GM23338 (cell line): ENCODE measurements around the gene ZDHHC7. TPM values are rescaled to one million over a fixed set of nuclear protein-coding genes. Genes with fewer than 3 reads are reported as not detected.

Source experiments
- ATAC-seq: fragments of 200-7000 bp; cut with Tn5 transposase; 3 replicates; pipeline ENCODE4 v1.9.1; 2020
- DNase-seq: peaks from one replicate; pipeline ENCODE4 v3.0.0-alpha.2; 2015; ENCODE audit warnings: low spot score
- H2AFZ ChIP-seq: fragments of 200-600 bp; sonication (generic); 2 replicates; pipeline ENCODE4 v1.8.0; 2016; ENCODE audit warnings: antibody characterized with exemption, mild to moderate bottlenecking, moderate library complexity
- H3F3A ChIP-seq: fragments of 200-600 bp; sonication (generic); replicated peaks from 2 replicates; pipeline ENCODE4 v1.8.0; 2017; ENCODE audit warnings: antibody characterized with exemption, mixed run types, low read depth
- H3K27ac ChIP-seq: fragments of 200-600 bp; sonication (generic); 2 replicates; pipeline ENCODE4 v1.6.1; 2016; ENCODE audit warnings: low read depth
- H3K27me3 ChIP-seq: fragments of 200-600 bp; sonication (generic); 2 replicates; pipeline ENCODE4 v1.8.0; 2016; ENCODE audit warnings: mild to moderate bottlenecking, mixed run types, moderate library complexity; ENCODE audit not compliant: insufficient read depth
- H3K36me3 ChIP-seq: fragments of 200-600 bp; sonication (generic); 2 replicates; pipeline ENCODE4 v1.8.0; 2016; ENCODE audit warnings: mild to moderate bottlenecking; ENCODE audit not compliant: insufficient read depth
- H3K4me1 ChIP-seq: fragments of 200-600 bp; sonication (generic); 2 replicates; pipeline ENCODE4 v1.8.0; 2016; ENCODE audit warnings: mild to moderate bottlenecking, moderate library complexity; ENCODE audit not compliant: insufficient read depth
- H3K4me2 ChIP-seq: fragments of 200-600 bp; sonication (generic); 2 replicates; pipeline ENCODE4 v1.7.1; 2017; ENCODE audit warnings: mixed run types
- H3K4me3 ChIP-seq: fragments of 200-600 bp; sonication (generic); 2 replicates; pipeline ENCODE4 v1.6.1; 2016; ENCODE audit warnings: mixed run types
- H3K79me2 ChIP-seq: fragments of 200-600 bp; sonication (generic); replicated peaks from 2 replicates; pipeline ENCODE4 v1.8.0; 2017; ENCODE audit warnings: mild to moderate bottlenecking; ENCODE audit not compliant: insufficient read depth
- H3K9me2 ChIP-seq: fragments of 200-600 bp; sonication (generic); 2 replicates; pipeline ENCODE4 v1.8.0; 2017; ENCODE audit not compliant: insufficient read depth
- H4K20me1 ChIP-seq: fragments of 200-600 bp; sonication (generic); replicated peaks from 2 replicates; pipeline ENCODE4 v1.8.0; 2017; ENCODE audit warnings: mild to moderate bottlenecking; ENCODE audit not compliant: insufficient read depth
- H3K27ac Mint-ChIP-seq: 2 replicates; pipeline ENCODE4 v1.8.0; 2020; ENCODE audit warnings: inconsistent platforms, mild to moderate bottlenecking, moderate library complexity, mixed read lengths
- H3K27me3 Mint-ChIP-seq: 3 replicates; pipeline ENCODE4 v1.8.0; 2022; ENCODE audit warnings: low read depth, mild to moderate bottlenecking, moderate library complexity, mixed read lengths, inconsistent platforms; ENCODE audit not compliant: insufficient read depth, poor library complexity
- H3K36me3 Mint-ChIP-seq: 3 replicates; pipeline ENCODE4 v1.8.0; 2021; ENCODE audit warnings: low read depth, mild to moderate bottlenecking, inconsistent platforms, moderate library complexity, mixed read lengths
- H3K4me1 Mint-ChIP-seq: 3 replicates; pipeline ENCODE4 v1.8.0; 2020; ENCODE audit warnings: mild to moderate bottlenecking, inconsistent platforms, mixed read lengths
- H3K4me3 Mint-ChIP-seq: 3 replicates; pipeline ENCODE4 v1.8.0; 2021; ENCODE audit warnings: moderate library complexity, mild to moderate bottlenecking, inconsistent platforms, mixed read lengths
- H3K9me3 Mint-ChIP-seq: 3 replicates; pipeline ENCODE4 v1.8.0; 2020; ENCODE audit warnings: moderate library complexity, mild to moderate bottlenecking, inconsistent platforms, mixed read lengths
- CREB1 ChIP-seq: fragments of 250-450 bp; sonication (Bioruptor Pico); IDR thresholded peaks from 2 replicates; pipeline ENCODE4 v1.5.0; 2020; ENCODE audit warnings: low read depth, mild to moderate bottlenecking, moderate library complexity
- EZH2 ChIP-seq: fragments of 200-600 bp; sonication (generic); IDR thresholded peaks from one replicate; pipeline ENCODE4 v1.8.0; 2017; ENCODE audit warnings: antibody characterized with exemption, mild to moderate bottlenecking, low read depth; ENCODE audit not compliant: unreplicated experiment
- EZH2phosphoT487 ChIP-seq: fragments of 200-600 bp; sonication (generic); IDR thresholded peaks from one replicate; pipeline ENCODE4 v1.8.1; 2018; ENCODE audit warnings: antibody characterized with exemption; ENCODE audit not compliant: unreplicated experiment
- JUNB ChIP-seq: IDR thresholded peaks from one replicate; pipeline ENCODE4 v1.6.1; 2016; ENCODE audit warnings: antibody characterized with exemption; ENCODE audit not compliant: unreplicated experiment
- NANOG ChIP-seq: IDR thresholded peaks from 2 replicates; pipeline ENCODE4 v1.6.1; 2016; ENCODE audit warnings: antibody characterized with exemption, borderline replicate concordance
- POLR2AphosphoS5 ChIP-seq: IDR thresholded peaks from 2 replicates; pipeline ENCODE4 v1.6.1; 2016; ENCODE audit warnings: antibody characterized with exemption, low read depth
- STAT1 ChIP-seq: IDR thresholded peaks from one replicate; pipeline ENCODE4 v1.6.1; 2016; ENCODE audit warnings: antibody characterized with exemption; ENCODE audit not compliant: unreplicated experiment
- ZNF114 ChIP-seq: fragments of 250-450 bp; sonication (Bioruptor Pico); IDR thresholded peaks from 2 replicates; pipeline ENCODE4 v1.5.0; 2020; ENCODE audit warnings: mild to moderate bottlenecking, moderate library complexity
- ZNF331 ChIP-seq: fragments of 250-450 bp; sonication (Bioruptor Pico); IDR thresholded peaks from 2 replicates; pipeline ENCODE4 v1.5.0; 2020; ENCODE audit warnings: low read depth, mild to moderate bottlenecking, moderate library complexity
- polyA plus RNA-seq: library from polyadenylated mRNA; unstranded; fragments of >200 nt; fragmentation: Nextera tagmentation; extraction: Ambion mirVana; gene quantifications from 2 replicates; pipeline ENCODE4 v1.2.1, GENCODE V29; 2016
- total RNA-seq: library from RNA; depleted of rRNA; stranded (reverse); fragments of >200 nt; shearing (Covaris generic); gene quantifications from 2 replicates; pipeline ENCODE4 v1.2.3, GENCODE V29; 2014
- TF ChIP-seq, protein P1 (sequence below): IDR thresholded peaks from one replicate; pipeline ENCODE4 v1.6.1; 2018; ENCODE audit warnings: antibody characterized with exemption; ENCODE audit not compliant: unreplicated experiment
- TF ChIP-seq, protein P2 (sequence below), 2 experiments: fragments of 200-600 bp in 1 of 2; sonication (generic) in 1 of 2; conservative IDR thresholded peaks; 2 replicates each; pipeline versions ENCODE4 v1.5.1 to v1.6.1; 2016 to 2017; ENCODE audit warnings: antibody characterized with exemption in 2 of 2, low read depth in 2 of 2, mild to moderate bottlenecking in 2 of 2, moderate library complexity in 1 of 2
- TF ChIP-seq, protein P3 (sequence below): IDR thresholded peaks from 2 replicates; pipeline ENCODE4 v1.6.1; 2016; ENCODE audit warnings: antibody characterized with exemption
- TF ChIP-seq, protein P4 (sequence below): fragments of 250-450 bp; sonication (Bioruptor Pico); IDR thresholded peaks from 2 replicates; pipeline ENCODE4 v1.5.0; 2020; ENCODE audit warnings: mild to moderate bottlenecking, moderate library complexity

Gene ZDHHC7
- total and polyA plus RNA-seq, 2 experiments from 2014 or later, result 13.1 to 46.1 TPM

DNA sequence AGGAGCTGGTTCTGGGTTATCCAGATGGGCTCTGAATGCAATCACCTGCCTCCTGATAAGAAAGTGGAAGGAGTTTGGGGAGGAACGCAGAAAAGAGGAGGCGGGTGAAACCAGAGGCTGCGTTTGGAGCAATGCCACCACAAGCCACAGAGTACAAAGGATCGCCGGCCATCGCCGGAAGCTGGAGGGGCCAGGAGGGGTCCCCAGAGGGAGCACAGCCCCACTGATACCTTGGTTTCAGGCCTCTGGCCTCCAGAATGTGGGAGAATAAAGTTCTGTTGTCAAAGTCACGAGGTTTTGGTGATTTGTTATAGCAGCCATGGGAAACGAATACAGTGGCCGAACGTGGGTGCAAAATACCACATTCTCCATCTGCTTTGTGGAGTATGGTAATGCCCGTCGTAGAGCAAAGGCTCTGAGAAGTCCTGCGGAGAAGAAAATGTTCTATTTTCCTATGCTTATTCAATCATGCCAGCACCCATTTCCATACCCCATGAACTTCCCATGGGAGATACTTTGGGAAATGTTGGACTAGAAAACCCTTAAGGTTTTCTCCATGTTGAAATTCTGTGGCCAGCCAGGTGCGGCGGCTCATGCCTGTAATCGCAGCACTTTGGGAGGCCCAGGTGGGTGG, 51.4 kb downstream of the ZDHHC7 start:
- ATAC-seq (no peak), DNase-seq (no peak)
- Mint-ChIP-seq H3K9me3 (no peaks in the 10 kb centered on the region), H3K36me3 (no peaks in the 10 kb centered on the region), H3K27me3 (peaks cover 9% of the 10 kb centered on the region), H3K27ac (no peak overlapping the region), H3K4me1 (peaks cover 5% of the 10 kb centered on the region), H3K4me3 (no peak overlapping the region)
- no peaks in the 10 kb centered on the region for H3K36me3 ChIP-seq
- TF ChIP-seq EZH2phosphoT487 (no peak), JUNB (no peak), NANOG (no peak), EZH2 (no peak), POLR2AphosphoS5 (no peak), CREB1 (no peak), ZNF114 (CRISPR knock-in tag) (no peak), ZNF331 (CRISPR knock-in tag) (no peak), STAT1 (no peak)
- TF ChIP-seq, protein P1, sequence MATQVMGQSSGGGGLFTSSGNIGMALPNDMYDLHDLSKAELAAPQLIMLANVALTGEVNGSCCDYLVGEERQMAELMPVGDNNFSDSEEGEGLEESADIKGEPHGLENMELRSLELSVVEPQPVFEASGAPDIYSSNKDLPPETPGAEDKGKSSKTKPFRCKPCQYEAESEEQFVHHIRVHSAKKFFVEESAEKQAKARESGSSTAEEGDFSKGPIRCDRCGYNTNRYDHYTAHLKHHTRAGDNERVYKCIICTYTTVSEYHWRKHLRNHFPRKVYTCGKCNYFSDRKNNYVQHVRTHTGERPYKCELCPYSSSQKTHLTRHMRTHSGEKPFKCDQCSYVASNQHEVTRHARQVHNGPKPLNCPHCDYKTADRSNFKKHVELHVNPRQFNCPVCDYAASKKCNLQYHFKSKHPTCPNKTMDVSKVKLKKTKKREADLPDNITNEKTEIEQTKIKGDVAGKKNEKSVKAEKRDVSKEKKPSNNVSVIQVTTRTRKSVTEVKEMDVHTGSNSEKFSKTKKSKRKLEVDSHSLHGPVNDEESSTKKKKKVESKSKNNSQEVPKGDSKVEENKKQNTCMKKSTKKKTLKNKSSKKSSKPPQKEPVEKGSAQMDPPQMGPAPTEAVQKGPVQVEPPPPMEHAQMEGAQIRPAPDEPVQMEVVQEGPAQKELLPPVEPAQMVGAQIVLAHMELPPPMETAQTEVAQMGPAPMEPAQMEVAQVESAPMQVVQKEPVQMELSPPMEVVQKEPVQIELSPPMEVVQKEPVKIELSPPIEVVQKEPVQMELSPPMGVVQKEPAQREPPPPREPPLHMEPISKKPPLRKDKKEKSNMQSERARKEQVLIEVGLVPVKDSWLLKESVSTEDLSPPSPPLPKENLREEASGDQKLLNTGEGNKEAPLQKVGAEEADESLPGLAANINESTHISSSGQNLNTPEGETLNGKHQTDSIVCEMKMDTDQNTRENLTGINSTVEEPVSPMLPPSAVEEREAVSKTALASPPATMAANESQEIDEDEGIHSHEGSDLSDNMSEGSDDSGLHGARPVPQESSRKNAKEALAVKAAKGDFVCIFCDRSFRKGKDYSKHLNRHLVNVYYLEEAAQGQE, result no peak
- TF ChIP-seq, protein P2, sequence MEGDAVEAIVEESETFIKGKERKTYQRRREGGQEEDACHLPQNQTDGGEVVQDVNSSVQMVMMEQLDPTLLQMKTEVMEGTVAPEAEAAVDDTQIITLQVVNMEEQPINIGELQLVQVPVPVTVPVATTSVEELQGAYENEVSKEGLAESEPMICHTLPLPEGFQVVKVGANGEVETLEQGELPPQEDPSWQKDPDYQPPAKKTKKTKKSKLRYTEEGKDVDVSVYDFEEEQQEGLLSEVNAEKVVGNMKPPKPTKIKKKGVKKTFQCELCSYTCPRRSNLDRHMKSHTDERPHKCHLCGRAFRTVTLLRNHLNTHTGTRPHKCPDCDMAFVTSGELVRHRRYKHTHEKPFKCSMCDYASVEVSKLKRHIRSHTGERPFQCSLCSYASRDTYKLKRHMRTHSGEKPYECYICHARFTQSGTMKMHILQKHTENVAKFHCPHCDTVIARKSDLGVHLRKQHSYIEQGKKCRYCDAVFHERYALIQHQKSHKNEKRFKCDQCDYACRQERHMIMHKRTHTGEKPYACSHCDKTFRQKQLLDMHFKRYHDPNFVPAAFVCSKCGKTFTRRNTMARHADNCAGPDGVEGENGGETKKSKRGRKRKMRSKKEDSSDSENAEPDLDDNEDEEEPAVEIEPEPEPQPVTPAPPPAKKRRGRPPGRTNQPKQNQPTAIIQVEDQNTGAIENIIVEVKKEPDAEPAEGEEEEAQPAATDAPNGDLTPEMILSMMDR (conservative IDR thresholded peaks at IDR 0.05; ENCODE audit: low read depth in 2 of 2), result no peak
- TF ChIP-seq, protein P3, sequence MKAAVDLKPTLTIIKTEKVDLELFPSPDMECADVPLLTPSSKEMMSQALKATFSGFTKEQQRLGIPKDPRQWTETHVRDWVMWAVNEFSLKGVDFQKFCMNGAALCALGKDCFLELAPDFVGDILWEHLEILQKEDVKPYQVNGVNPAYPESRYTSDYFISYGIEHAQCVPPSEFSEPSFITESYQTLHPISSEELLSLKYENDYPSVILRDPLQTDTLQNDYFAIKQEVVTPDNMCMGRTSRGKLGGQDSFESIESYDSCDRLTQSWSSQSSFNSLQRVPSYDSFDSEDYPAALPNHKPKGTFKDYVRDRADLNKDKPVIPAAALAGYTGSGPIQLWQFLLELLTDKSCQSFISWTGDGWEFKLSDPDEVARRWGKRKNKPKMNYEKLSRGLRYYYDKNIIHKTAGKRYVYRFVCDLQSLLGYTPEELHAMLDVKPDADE, result no peak
- TF ChIP-seq, protein P4, sequence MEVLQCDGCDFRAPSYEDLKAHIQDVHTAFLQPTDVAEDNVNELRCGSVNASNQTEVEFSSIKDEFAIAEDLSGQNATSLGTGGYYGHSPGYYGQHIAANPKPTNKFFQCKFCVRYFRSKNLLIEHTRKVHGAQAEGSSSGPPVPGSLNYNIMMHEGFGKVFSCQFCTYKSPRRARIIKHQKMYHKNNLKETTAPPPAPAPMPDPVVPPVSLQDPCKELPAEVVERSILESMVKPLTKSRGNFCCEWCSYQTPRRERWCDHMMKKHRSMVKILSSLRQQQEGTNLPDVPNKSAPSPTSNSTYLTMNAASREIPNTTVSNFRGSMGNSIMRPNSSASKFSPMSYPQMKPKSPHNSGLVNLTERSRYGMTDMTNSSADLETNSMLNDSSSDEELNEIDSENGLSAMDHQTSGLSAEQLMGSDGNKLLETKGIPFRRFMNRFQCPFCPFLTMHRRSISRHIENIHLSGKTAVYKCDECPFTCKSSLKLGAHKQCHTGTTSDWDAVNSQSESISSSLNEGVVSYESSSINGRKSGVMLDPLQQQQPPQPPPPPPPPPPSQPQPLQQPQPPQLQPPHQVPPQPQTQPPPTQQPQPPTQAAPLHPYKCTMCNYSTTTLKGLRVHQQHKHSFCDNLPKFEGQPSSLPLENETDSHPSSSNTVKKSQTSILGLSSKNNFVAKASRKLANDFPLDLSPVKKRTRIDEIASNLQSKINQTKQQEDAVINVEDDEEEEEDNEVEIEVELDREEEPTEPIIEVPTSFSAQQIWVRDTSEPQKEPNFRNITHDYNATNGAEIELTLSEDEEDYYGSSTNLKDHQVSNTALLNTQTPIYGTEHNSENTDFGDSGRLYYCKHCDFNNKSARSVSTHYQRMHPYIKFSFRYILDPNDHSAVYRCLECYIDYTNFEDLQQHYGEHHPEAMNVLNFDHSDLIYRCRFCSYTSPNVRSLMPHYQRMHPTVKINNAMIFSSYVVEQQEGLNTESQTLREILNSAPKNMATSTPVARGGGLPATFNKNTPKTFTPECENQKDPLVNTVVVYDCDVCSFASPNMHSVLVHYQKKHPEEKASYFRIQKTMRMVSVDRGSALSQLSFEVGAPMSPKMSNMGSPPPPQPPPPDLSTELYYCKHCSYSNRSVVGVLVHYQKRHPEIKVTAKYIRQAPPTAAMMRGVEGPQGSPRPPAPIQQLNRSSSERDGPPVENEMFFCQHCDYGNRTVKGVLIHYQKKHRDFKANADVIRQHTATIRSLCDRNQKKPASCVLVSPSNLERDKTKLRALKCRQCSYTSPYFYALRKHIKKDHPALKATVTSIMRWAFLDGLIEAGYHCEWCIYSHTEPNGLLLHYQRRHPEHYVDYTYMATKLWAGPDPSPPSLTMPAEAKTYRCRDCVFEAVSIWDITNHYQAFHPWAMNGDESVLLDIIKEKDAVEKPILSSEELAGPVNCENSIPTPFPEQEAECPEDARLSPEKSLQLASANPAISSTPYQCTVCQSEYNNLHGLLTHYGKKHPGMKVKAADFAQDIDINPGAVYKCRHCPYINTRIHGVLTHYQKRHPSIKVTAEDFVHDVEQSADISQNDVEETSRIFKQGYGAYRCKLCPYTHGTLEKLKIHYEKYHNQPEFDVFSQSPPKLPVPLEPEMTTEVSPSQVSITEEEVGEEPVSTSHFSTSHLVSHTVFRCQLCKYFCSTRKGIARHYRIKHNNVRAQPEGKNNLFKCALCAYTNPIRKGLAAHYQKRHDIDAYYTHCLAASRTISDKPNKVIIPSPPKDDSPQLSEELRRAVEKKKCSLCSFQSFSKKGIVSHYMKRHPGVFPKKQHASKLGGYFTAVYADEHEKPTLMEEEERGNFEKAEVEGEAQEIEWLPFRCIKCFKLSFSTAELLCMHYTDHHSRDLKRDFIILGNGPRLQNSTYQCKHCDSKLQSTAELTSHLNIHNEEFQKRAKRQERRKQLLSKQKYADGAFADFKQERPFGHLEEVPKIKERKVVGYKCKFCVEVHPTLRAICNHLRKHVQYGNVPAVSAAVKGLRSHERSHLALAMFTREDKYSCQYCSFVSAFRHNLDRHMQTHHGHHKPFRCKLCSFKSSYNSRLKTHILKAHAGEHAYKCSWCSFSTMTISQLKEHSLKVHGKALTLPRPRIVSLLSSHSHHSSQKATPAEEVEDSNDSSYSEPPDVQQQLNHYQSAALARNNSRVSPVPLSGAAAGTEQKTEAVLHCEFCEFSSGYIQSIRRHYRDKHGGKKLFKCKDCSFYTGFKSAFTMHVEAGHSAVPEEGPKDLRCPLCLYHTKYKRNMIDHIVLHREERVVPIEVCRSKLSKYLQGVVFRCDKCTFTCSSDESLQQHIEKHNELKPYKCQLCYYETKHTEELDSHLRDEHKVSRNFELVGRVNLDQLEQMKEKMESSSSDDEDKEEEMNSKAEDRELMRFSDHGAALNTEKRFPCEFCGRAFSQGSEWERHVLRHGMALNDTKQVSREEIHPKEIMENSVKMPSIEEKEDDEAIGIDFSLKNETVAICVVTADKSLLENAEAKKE (CRISPR knock-in tag), result no peak
- no peak overlapping the region for H3K4me2 ChIP-seq
- no peaks in the 10 kb centered on the region for H3K27me3 ChIP-seq
- no peaks in the 10 kb centered on the region for H3K9me2 ChIP-seq
- H3K4me3 ChIP-seq, result no peak overlapping the region
- H3K27ac ChIP-seq, result no peak overlapping the region
- H3K79me2 ChIP-seq, result no peaks in the 10 kb centered on the region
- no peaks in the 10 kb centered on the region; the same call in 1 of the 2 replicates for H3F3A ChIP-seq
- no peaks in the 10 kb centered on the region for H4K20me1 ChIP-seq
- H3K4me1 ChIP-seq, result no peaks in the 10 kb centered on the region
- H2AFZ ChIP-seq, result no peak overlapping the region
